ENCODE data around the gene CDC42BPA. TPM values are rescaled to one million over a fixed set of nuclear protein-coding genes. Genes with fewer than 3 reads are reported as not detected.

CDC42BPA gene
- total RNA-seq, 2 experiments from 2014 or later = 0.32 to 0.89 TPM

Other genes starting within 250 kb of the CDC42BPA start
- 1 to 10 TPM; 4.1 to 5.2 TPM for gene ZNF678, start 245.1 kb upstream of the CDC42BPA start, total RNA-seq

Data from activated CD8-positive, alpha-beta T cell treated with anti-CD3 and anti-CD28 coated beads, Interleukin-2, amount 10 ng/mL, durations not matched to agents 7 days and 5 days (primary cell).